Endothelial cell of umbilical vein (primary cell): ENCODE measurements around the gene ST3GAL4. TPM values are rescaled to one million over a fixed set of nuclear protein-coding genes. Genes with fewer than 3 reads are reported as not detected.

Experiments
- BruUV-seq: library from RNA; stranded (reverse); fragments of 400-500 nt; replicated peaks from 2 replicates; lab custom pipeline; 2021; lab: Mats Ljungman, UMichigan
- CTCF ChIA-PET: fragments of 300-600, 350-600 bp; sonication (Branson Sonifier 250); formaldehyde crosslinking; loops from one replicate; lab custom pipeline; 2021; ENCODE audit warnings: antibody characterized with exemption, inconsistent platforms; lab: Charles Lee
- POLR2A ChIA-PET: fragments of 300-600, 350-600 bp; sonication (Branson Sonifier 250); formaldehyde crosslinking; loops from one replicate; lab custom pipeline; 2021; ENCODE audit warnings: antibody characterized with exemption, inconsistent platforms; lab: Charles Lee
- DNase-seq: peaks from one replicate; pipeline ENCODE4 v3.0.0-alpha.2; 2011; ENCODE audit warnings: low read depth, low spot score
- FAIRE-seq: peaks from 2 replicates; lab custom pipeline; 2011; peaks lifted over from hg19 to GRCh38; lab: Jason Lieb, UNC
- H2AFZ ChIP-seq: 2 replicates; pipeline ENCODE4 v1.6.0; 2012; ENCODE audit warnings: low read depth, low read length, control low read depth, inconsistent platforms
- H3K27ac ChIP-seq: 2 replicates; pipeline ENCODE4 v1.5.1; 2011; ENCODE audit warnings: low read depth, mild to moderate bottlenecking, control low read depth, low read length, moderate library complexity; ENCODE audit not compliant: insufficient read depth
- H3K27me3 ChIP-seq, 2 experiments: 2 replicates each; pipeline versions ENCODE4 v1.6.0 to v1.6.1; 2011; ENCODE audit warnings: low read length in 2 of 2, mixed read lengths in 1 of 2; ENCODE audit not compliant: control insufficient read depth in 2 of 2, insufficient read depth in 2 of 2
- H3K36me3 ChIP-seq, 2 experiments: 2 replicates in 1 of 2; 3 replicates in 1 of 2; pipeline ENCODE4 v1.5.1; 2011; ENCODE audit warnings: low read length in 2 of 2, mild to moderate bottlenecking in 1 of 2, moderate library complexity in 1 of 2; ENCODE audit not compliant: control insufficient read depth in 2 of 2, insufficient read depth in 2 of 2; ENCODE audit errors: extremely low read depth in 1 of 2
- H3K4me1 ChIP-seq: 3 replicates; pipeline ENCODE4 v1.5.1; 2011; ENCODE audit warnings: mild to moderate bottlenecking, low read length; ENCODE audit not compliant: control insufficient read depth, insufficient read depth; ENCODE audit errors: extremely low read depth
- H3K4me2 ChIP-seq: 2 replicates; pipeline ENCODE4 v1.6.1; 2011; ENCODE audit warnings: low read length, control low read depth, mixed read lengths; ENCODE audit not compliant: insufficient read depth
- H3K4me3 ChIP-seq, 3 experiments: fragments of 200-600 bp in 1 of 3; sonication (generic), shearing (Covaris generic) in 1 of 3; replicated peaks in 1 of 3; 2 replicates each; pipeline ENCODE4 v1.5.1; 2011 to 2016; ENCODE audit warnings: control low read depth in 3 of 3, low read length in 3 of 3, mild to moderate bottlenecking in 2 of 3, inconsistent platforms in 1 of 3, low read depth in 1 of 3, moderate library complexity in 1 of 3; ENCODE audit not compliant: insufficient read depth in 1 of 3
- H3K79me2 ChIP-seq: 2 replicates; pipeline ENCODE4 v1.6.0; 2012; ENCODE audit warnings: low read length, inconsistent platforms; ENCODE audit not compliant: control insufficient read depth, insufficient read depth
- H3K9ac ChIP-seq: replicated peaks from 2 replicates; pipeline ENCODE3; 2011; ENCODE audit warnings: low read length, control low read depth; ENCODE audit not compliant: insufficient read depth; ENCODE audit errors: extremely low read depth
- H3K9me1 ChIP-seq: replicated peaks from 3 replicates; pipeline ENCODE4 v1.6.0; 2011; ENCODE audit warnings: mild to moderate bottlenecking, low read length; ENCODE audit not compliant: control insufficient read depth, insufficient read depth; ENCODE audit errors: extremely low read depth
- H3K9me3 ChIP-seq: replicated peaks from 2 replicates; pipeline ENCODE4 v1.5.1; 2012; ENCODE audit warnings: low read length, inconsistent platforms; ENCODE audit not compliant: control insufficient read depth, insufficient read depth
- H4K20me1 ChIP-seq: replicated peaks from 2 replicates; pipeline ENCODE3; 2011; ENCODE audit warnings: mild to moderate bottlenecking, low read length; ENCODE audit not compliant: control insufficient read depth, insufficient read depth; ENCODE audit errors: extremely low read depth
- CTCF ChIP-seq, 2 donors: IDR thresholded peaks; 1 replicate in 1 of 2; 2 replicates in 1 of 2; pipeline ENCODE4 v1.5.1; 2011; ENCODE audit warnings: low read length in 2 of 2, mild to moderate bottlenecking in 2 of 2, moderate library complexity in 2 of 2, control low read depth in 1 of 2, inconsistent platforms in 1 of 2, low read depth in 1 of 2; ENCODE audit not compliant: insufficient read depth in 1 of 2; ENCODE audit errors: extremely low read depth in 1 of 2
- FOS ChIP-seq: IDR thresholded peaks from 2 replicates; pipeline ENCODE4 v1.6.1; 2011; ENCODE audit warnings: mild to moderate bottlenecking, low read length, moderate library complexity, borderline replicate concordance; ENCODE audit not compliant: insufficient read depth
- JUN ChIP-seq: IDR thresholded peaks from 2 replicates; pipeline ENCODE4 v1.6.1; 2011; ENCODE audit warnings: borderline replicate concordance, low read depth; ENCODE audit not compliant: insufficient read length, insufficient read depth
- POLR2A ChIP-seq: IDR thresholded peaks from 2 replicates; pipeline ENCODE4 v1.6.1; 2012; ENCODE audit warnings: low read depth, mild to moderate bottlenecking, control low read depth, low read length
- POLR2AphosphoS5 ChIP-seq: IDR thresholded peaks from 2 replicates; pipeline ENCODE4 v1.6.1; 2012; ENCODE audit warnings: low read depth, mild to moderate bottlenecking, control low read depth, low read length, moderate library complexity; ENCODE audit not compliant: insufficient read depth
- dilution Hi-C: fragments of 300-500 bp; cut with MboI; formaldehyde crosslinking; loops from one replicate; pipeline ENCODE4 v1.15.0; 2019; ENCODE audit warnings: low sequenced_read_pairs; ENCODE audit not compliant: extremely low pct_ligation_motif_present
- intact Hi-C: fragments of 100-400 bp; cut with micrococcal nuclease; formaldehyde crosslinking; loops from one replicate; pipeline ENCODE4 v1.10.0; 2022
- polyA plus RNA-seq, 4 experiments: library from polyadenylated mRNA; depleted of rRNA in 3 of 4; stranded (reverse) in 3 of 4; unstranded in 1 of 4; fragments of >200 nt; gene quantifications; 2 replicates each; pipeline versions ENCODE4 v1.2.1 to v1.2.3, GENCODE V29; 2011 to 2012; ENCODE audit warnings: missing spikeins in 1 of 4
- total RNA-seq: library from RNA; stranded (reverse); gene quantifications from 2 replicates; pipeline ENCODE4 v1.2.3, GENCODE V29; 2021

Gene ST3GAL4
- total and polyA plus RNA-seq, 2 donors (not counting 3 experiments of a cell fraction or from before 2014, with no cell fraction given): 17.7 to 19.4 TPM

DNA sequence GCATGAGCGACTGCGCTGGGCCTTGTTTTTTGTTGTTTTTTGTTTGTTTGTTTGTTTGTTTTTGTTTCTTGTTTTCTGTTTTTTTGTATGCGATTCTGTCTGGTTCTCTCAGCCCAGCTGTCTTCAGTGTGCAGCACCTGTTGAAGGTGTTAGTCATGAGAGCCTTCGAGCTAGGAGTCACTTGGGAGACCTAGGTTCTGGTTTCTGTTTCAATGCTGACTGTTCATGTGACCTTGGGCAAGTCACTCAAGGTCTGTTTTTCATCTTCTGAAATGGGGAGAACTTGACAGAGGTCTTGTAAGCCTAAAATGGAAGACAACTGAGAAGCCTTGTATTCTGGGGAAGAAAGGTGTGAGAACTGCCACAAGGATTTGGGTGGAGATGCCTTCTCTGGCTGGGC, 49.8 kb upstream of the ST3GAL4 start:
- H3K9me3 ChIP-seq: no peaks in the 10 kb centered on the region
- TF ChIP-seq POLR2AphosphoS5 (no peak), JUN (no peak), POLR2A (no peak), CTCF (IDR thresholded peaks at IDR 0.05; ENCODE audit: extremely low read depth in 1 of 2, insufficient read depth in 1 of 2, low read depth in 1 of 2, low read length in 2 of 2) (no peak)
- dilution Hi-C loops: no loop called here
- H4K20me1 ChIP-seq: no peaks in the 10 kb centered on the region
- no peaks in the 10 kb centered on the region for H3K27me3 ChIP-seq
- DNase-seq (no peak), FAIRE-seq (no peak)
- no peaks in the 10 kb centered on the region for H3K9me1 ChIP-seq
- H2AFZ ChIP-seq: no peak overlapping the region
- no peak overlapping the region for H3K9ac ChIP-seq
- no TSS peak for BruUV-seq
- H3K4me2 ChIP-seq: no peak overlapping the region
- no peak overlapping the region for H3K27ac ChIP-seq
- no peak overlapping the region for H3K4me3 ChIP-seq
- ChIA-PET POLR2A (no interaction called here), CTCF (interaction anchor here (10.7 kb wide), 1 partner anchor 177 kb away, joined by 437 read pairs; no protein-coding TSS in a partner anchor)
- H3K36me3 ChIP-seq: no peaks in the 10 kb centered on the region
- no peaks in the 10 kb centered on the region for H3K4me1 ChIP-seq
- H3K79me2 ChIP-seq: no peaks in the 10 kb centered on the region
- intact Hi-C loops: no loop called here

- Histone ChIP-seq H3K4me1 (no peaks in the 10 kb centered on the region), H3K4me3 (no peak overlapping the region), H3K4me2 (no peak overlapping the region), H3K36me3 (no peaks in the 10 kb centered on the region), H3K9me3 (no peaks in the 10 kb centered on the region), H4K20me1 (no peaks in the 10 kb centered on the region), H3K27me3 (no peaks in the 10 kb centered on the region), H3K9ac (no peak overlapping the region), H3K27ac (no peak overlapping the region), H2AFZ (no peak overlapping the region), H3K9me1 (no peaks in the 10 kb centered on the region), H3K79me2 (no peaks in the 10 kb centered on the region)
- no TSS peak for BruUV-seq
- dilution Hi-C loops: no loop called here
- DNase-seq (peak; percentile 49), FAIRE-seq (peak; percentile 74)
- intact Hi-C loops: no loop called here
- ChIA-PET POLR2A (no interaction called here), CTCF (interaction anchor here (0.7 to 10.7 kb wide), 7 partner anchors 8 to 278 kb away, joined by 3 to 437 read pairs (median 4); no protein-coding TSS in a partner anchor)
- TF ChIP-seq CTCF (IDR thresholded peaks at IDR 0.05; ENCODE audit: extremely low read depth in 1 of 2, insufficient read depth in 1 of 2, low read depth in 1 of 2, low read length in 2 of 2) (peak; percentile 35 to 43), FOS (no peak)
Measured at GRCh38 chr11:126307706-126308105, 47.8 kb upstream of the ST3GAL4 start.
